HepG2 (cell line): ENCODE measurements around the gene MAIP1. TPM values are rescaled to one million over a fixed set of nuclear protein-coding genes. Genes with fewer than 3 reads are reported as not detected.
A peak's percentile ranks its signal among the peaks of the same experiment; 100 is the strongest.

Experiments
- ASH2L ChIP-seq: fragments of 300-600, 200-600 bp; sonication (generic); IDR thresholded peaks from 2 replicates; pipeline ENCODE4 v1.7.0; 2017; ENCODE audit warnings: low read depth, mild to moderate bottlenecking, moderate library complexity, mixed read lengths, low read length; ENCODE audit not compliant: insufficient read length
- E2F2 ChIP-seq: sonication (generic); formaldehyde crosslinking; IDR thresholded peaks from 2 replicates; pipeline ENCODE4 v1.4.0; 2020; ENCODE audit warnings: missing genetic modification reagents, borderline replicate concordance
- E2F5 ChIP-seq: sonication (generic); formaldehyde crosslinking; conservative IDR thresholded peaks from 2 replicates; pipeline ENCODE4 v1.4.0; 2020; ENCODE audit warnings: missing genetic modification reagents
- FOXA1 ChIP-seq, 2 experiments: fragments of 450-650 bp in 1 of 2; sonication (generic) in 1 of 2; formaldehyde crosslinking in 1 of 2; IDR thresholded peaks; 2 replicates each; pipeline versions ENCODE4 v1.4.0 to v1.6.1; 2016 to 2020; ENCODE audit warnings: missing genetic modification reagents in 1 of 2
- GZF1 ChIP-seq: sonication (generic); formaldehyde crosslinking; IDR thresholded peaks from 2 replicates; pipeline ENCODE4 v1.5.1; 2020; ENCODE audit warnings: mild to moderate bottlenecking, missing genetic modification reagents
- HNRNPUL1 ChIP-seq: fragments of 200-400 bp; formaldehyde crosslinking; IDR thresholded peaks from 2 replicates; pipeline ENCODE4 v1.6.1; 2017; ENCODE audit warnings: low read depth, mild to moderate bottlenecking, low read length, moderate library complexity
- HOXD1 ChIP-seq: sonication (generic); formaldehyde crosslinking; IDR thresholded peaks from 2 replicates; pipeline ENCODE4 v1.5.0; 2020; ENCODE audit warnings: missing genetic modification reagents
- KAT2B ChIP-seq: fragments of 150-350 bp; IDR thresholded peaks from 2 replicates; pipeline ENCODE4 v1.6.1; 2014; ENCODE audit warnings: low read depth, low read length, borderline replicate concordance
- RARA ChIP-seq: IDR thresholded peaks from 2 replicates; pipeline ENCODE4 v1.6.1; 2016; ENCODE audit warnings: missing genetic modification reagents, missing compliant biosample characterization
- SCMH1 ChIP-seq: sonication (generic); formaldehyde crosslinking; IDR thresholded peaks from 2 replicates; pipeline ENCODE4 v1.9.0; 2021; ENCODE audit warnings: missing genetic modification reagents, mild to moderate bottlenecking, borderline replicate concordance
- SKI ChIP-seq: fragments of 450-650 bp; IDR thresholded peaks from one replicate; pipeline ENCODE4 v1.6.1; 2018; ENCODE audit warnings: mild to moderate bottlenecking; ENCODE audit not compliant: partially characterized antibody
- ZEB1 ChIP-seq: IDR thresholded peaks from 2 replicates; pipeline ENCODE4 v1.6.1; 2012; ENCODE audit warnings: mild to moderate bottlenecking, low read depth, inconsistent platforms; ENCODE audit not compliant: insufficient replicate concordance
- ZMYM3 ChIP-seq: sonication (generic); formaldehyde crosslinking; IDR thresholded peaks from 2 replicates; pipeline ENCODE4 v1.5.1; 2020; ENCODE audit warnings: mild to moderate bottlenecking, missing genetic modification reagents
- ZNF10 ChIP-seq: sonication (generic); formaldehyde crosslinking; IDR thresholded peaks from 2 replicates; pipeline ENCODE4 v1.4.0; 2020; ENCODE audit warnings: mild to moderate bottlenecking, low read depth, missing genetic modification reagents, borderline replicate concordance
- ZNF121 ChIP-seq: sonication (generic); formaldehyde crosslinking; IDR thresholded peaks from 2 replicates; pipeline ENCODE4 v1.5.0; 2020; ENCODE audit warnings: mild to moderate bottlenecking, missing genetic modification reagents
- ZNF224 ChIP-seq: sonication (generic); formaldehyde crosslinking; IDR thresholded peaks from 2 replicates; pipeline ENCODE4 v1.5.0; 2020; ENCODE audit warnings: mild to moderate bottlenecking, missing genetic modification reagents
- ZNF235 ChIP-seq: sonication (generic); formaldehyde crosslinking; IDR thresholded peaks from 2 replicates; pipeline ENCODE4 v1.8.1; 2023; ENCODE audit warnings: mild to moderate bottlenecking, missing genetic modification reagents, borderline replicate concordance
- ZNF260 ChIP-seq: sonication (generic); formaldehyde crosslinking; IDR thresholded peaks from 2 replicates; pipeline ENCODE4 v1.4.0; 2020; ENCODE audit warnings: missing genetic modification reagents, low read depth, mild to moderate bottlenecking, borderline replicate concordance
- ZNF329 ChIP-seq: sonication (generic); formaldehyde crosslinking; IDR thresholded peaks from 2 replicates; pipeline ENCODE4 v1.9.0; 2021; ENCODE audit warnings: low read depth, mild to moderate bottlenecking, missing genetic modification reagents
- ZNF446 ChIP-seq: sonication (generic); formaldehyde crosslinking; IDR thresholded peaks from 2 replicates; pipeline ENCODE4 v1.5.0; 2020; ENCODE audit warnings: mild to moderate bottlenecking, missing genetic modification reagents
- ZNF513 ChIP-seq: sonication (generic); formaldehyde crosslinking; conservative IDR thresholded peaks from 2 replicates; pipeline ENCODE4 v1.5.0; 2020; ENCODE audit warnings: missing genetic modification reagents
- ZNF564 ChIP-seq: sonication (generic); formaldehyde crosslinking; IDR thresholded peaks from 2 replicates; pipeline ENCODE4 v1.8.1; 2023; ENCODE audit warnings: mild to moderate bottlenecking, missing genetic modification reagents
- ZNF570 ChIP-seq: sonication (generic); formaldehyde crosslinking; IDR thresholded peaks from 2 replicates; pipeline ENCODE4 v1.4.0; 2020; ENCODE audit warnings: mild to moderate bottlenecking, missing genetic modification reagents, borderline replicate concordance
- ZNF598 ChIP-seq: sonication (generic); formaldehyde crosslinking; IDR thresholded peaks from 2 replicates; pipeline ENCODE4 v1.5.1; 2020; ENCODE audit warnings: mild to moderate bottlenecking, missing genetic modification reagents, borderline replicate concordance
- ZSCAN22 ChIP-seq: sonication (generic); formaldehyde crosslinking; IDR thresholded peaks from 2 replicates; pipeline ENCODE4 v1.4.0; 2020; ENCODE audit warnings: mild to moderate bottlenecking, missing genetic modification reagents
- polyA plus RNA-seq, 8 experiments: library from polyadenylated mRNA; depleted of rRNA in 3 of 8; stranded (reverse) in 7 of 8; unstranded in 1 of 8; fragments of >200 nt; fragmentation: Illumina TruSeq in 4 of 8; extraction: Trizol in 4 of 8; gene quantifications; 2 replicates each; pipeline versions ENCODE4 v1.2.1 to v1.2.3, GENCODE V29; 2011 to 2016; ENCODE audit warnings: low read depth in 4 of 8, missing spikeins in 1 of 8, mixed read lengths in 1 of 8; ENCODE audit not compliant: insufficient read depth in 1 of 8
- total RNA-seq, 5 experiments: library from RNA; depleted of rRNA; stranded (reverse); fragments of >200 nt; fragmentation: Illumina TruSeq; extraction: Trizol; gene quantifications; 2 replicates each; pipeline ENCODE4 v1.2.3, GENCODE V29; 2016; ENCODE audit warnings: low read depth in 1 of 5

The MAIP1 gene
- total and polyA plus RNA-seq, 2 of the 13 experiments (the other 11 are each of a cell fraction or from before 2014, with no cell fraction given) = 22.3 to 72.9 TPM

- no peak for TF ChIP-seq ZNF513
- TF ChIP-seq ZNF260 = 0 out of 2 replicates have a peak, but pooled peaks have one; percentile 63
- TF ChIP-seq SCMH1 (CRISPR knock-in tag) = no peak
- peak; percentile 93 for TF ChIP-seq HOXD1 (CRISPR knock-in tag)
- TF ChIP-seq ZNF598 (CRISPR knock-in tag) = peak; percentile 99
- TF ChIP-seq ZNF564 (CRISPR knock-in tag) = peak; percentile 88; the same call in 1 of the 2 replicates
- peak; percentile 35; the same call in 1 of the 2 replicates for TF ChIP-seq RARA (CRISPR knock-in tag)
- peak; percentile 67; the same call in 1 of the 2 replicates for TF ChIP-seq GZF1 (CRISPR knock-in tag)
- peak; percentile 81 for TF ChIP-seq ZMYM3 (CRISPR knock-in tag)
- peak; percentile 100 for TF ChIP-seq ASH2L
- no peak for TF ChIP-seq KAT2B
- no peak for TF ChIP-seq ZNF570
- TF ChIP-seq ZNF235 (CRISPR knock-in tag) = peak; percentile 88
- TF ChIP-seq HNRNPUL1 = no peak
- peak; percentile 69 for TF ChIP-seq SKI
- TF ChIP-seq ZNF329 (CRISPR knock-in tag) = peak; percentile 77
- TF ChIP-seq ZSCAN22 (CRISPR knock-in tag) = 0 out of 2 replicates have a peak, but pooled peaks have one; percentile 58
- peak; percentile 82 for TF ChIP-seq ZNF121
- no peak for TF ChIP-seq FOXA1 (IDR thresholded peaks at IDR 0.05)
- TF ChIP-seq FOXA1 (CRISPR knock-in tag; IDR thresholded peaks at IDR 0.05) = peak; percentile 1; the same call in 1 of the 2 replicates
- peak; percentile 90 for TF ChIP-seq ZEB1
- TF ChIP-seq E2F5 (CRISPR knock-in tag) = peak; percentile 57
- TF ChIP-seq ZNF10 = no peak
- no peak; the same call in 1 of the 2 replicates for TF ChIP-seq ZNF446 (CRISPR knock-in tag)
- TF ChIP-seq E2F2 (CRISPR knock-in tag) = no peak
- peak; percentile 90 for TF ChIP-seq ZNF224
Observed at GRCh38 chr2:199955339-199956061, at the start of gene MAIP1, which contains the start of gene TYW5 (continued).
